ENCODE measurements around the gene AMBRA1.
"Not testable (repeated sequence)": the region's sequence is repeated elsewhere in the genome, so short reads cannot be mapped to it uniquely, and the experiment has no call there.

AMBRA1 gene

GRCh38 chr11:46382646-46383403 lies 211.0 kb downstream of the AMBRA1 start:
- Histone ChIP-seq H3K4me1 (peaks cover 43% of the 10 kb centered on the region), H3K27me3 (peaks cover 28% of the 10 kb centered on the region), H4K20me1 (peaks cover 50% of the 10 kb centered on the region), H3K9ac (peak overlapping the region; percentile 91), H3K4me3 (peak overlapping the region; percentile 73), H3K36me3 (peaks cover 25% of the 10 kb centered on the region), H3K27ac (peak overlapping the region; percentile 87), H3K9me3 (no peaks in the 10 kb centered on the region), H3K4me2 (peak overlapping the region; percentile 94)
- no peak for TF ChIP-seq Cebpa-rat (IDR thresholded peaks at IDR 0.05)

- Histone ChIP-seq H4K20me1 (peaks cover 46% of the 10 kb centered on the region), H3K27ac (peak overlapping the region; percentile 87)
These were observed 211.8 kb downstream of the AMBRA1 start for GRCh38 chr11:46381819-46382645.

GRCh38 chr11:46381048-46381818 lies 212.6 kb downstream of the AMBRA1 start, which contains the start of gene MDK:
MDK (plus strand) TSS chr11:46381669; CDS start chr11:46382058, 389 bp downstream.
- Histone ChIP-seq H3K4me2 (peak within 1 kb of the TSS; percentile 95), H3K27ac (peak within 1 kb of the TSS; percentile 90), H4K20me1 (peaks cover 51% of the 10 kb centered on the region), H3K9me3 (no peaks in the 10 kb centered on the region), H3K36me3 (peaks cover 41% of the 10 kb centered on the region), H3K9ac (peak within 1 kb of the TSS; percentile 91), H3K4me1 (peaks cover 40% of the 10 kb centered on the region), H3K27me3 (peaks cover 12% of the 10 kb centered on the region), H3K4me3 (peak within 1 kb of the TSS; percentile 73)
- TF ChIP-seq Cebpa-rat (IDR thresholded peaks at IDR 0.05): no peak

More at GRCh38 chr11:46381819-46382645, 211.8 kb downstream of the AMBRA1 start:
- peak overlapping the region; percentile 91 for H3K9ac ChIP-seq
- H3K4me3 ChIP-seq: peak overlapping the region; percentile 73
- H3K9me3 ChIP-seq: no peaks in the 10 kb centered on the region
- peaks cover 20% of the 10 kb centered on the region for H3K27me3 ChIP-seq
- peaks cover 40% of the 10 kb centered on the region for H3K4me1 ChIP-seq
- H3K4me2 ChIP-seq: peak overlapping the region; percentile 94
- peaks cover 33% of the 10 kb centered on the region for H3K36me3 ChIP-seq
- no peak for TF ChIP-seq Cebpa-rat (IDR thresholded peaks at IDR 0.05)

- Histone ChIP-seq H3K4me3 (peak overlapping the region; percentile 73), H4K20me1 (peaks cover 55% of the 10 kb centered on the region), H3K4me1 (peaks cover 40% of the 10 kb centered on the region), H3K9ac (peak overlapping the region; percentile 90), H3K9me3 (no peaks in the 10 kb centered on the region), H3K27ac (peak overlapping the region; percentile 90), H3K36me3 (peaks cover 49% of the 10 kb centered on the region), H3K4me2 (peak overlapping the region; percentile 95), H3K27me3 (peaks cover 5% of the 10 kb centered on the region; the same call in 1 of the 2 replicates)
- no peak for TF ChIP-seq Cebpa-rat (IDR thresholded peaks at IDR 0.05)
These were observed 213.3 kb downstream of the AMBRA1 start for GRCh38 chr11:46380340-46381047.

- Histone ChIP-seq H3K4me3 (peak overlapping the region; percentile 73), H3K4me1 (peaks cover 40% of the 10 kb centered on the region), H3K27ac (peak overlapping the region; percentile 90), H3K36me3 (peaks cover 57% of the 10 kb centered on the region), H3K4me2 (peak overlapping the region; percentile 95), H4K20me1 (peaks cover 55% of the 10 kb centered on the region), H3K9ac (peak overlapping the region; percentile 90; the same call in 1 of the 2 replicates)
- not testable (repeated sequence) for H3K27me3 ChIP-seq, H3K9me3 ChIP-seq
These were observed 214.1 kb downstream of the AMBRA1 start for GRCh38 chr11:46379482-46380293.

- Histone ChIP-seq H3K4me3 (peak overlapping the region; percentile 11; the same call in 1 of the 2 replicates), H4K20me1 (peaks cover 53% of the 10 kb centered on the region), H3K27ac (peak overlapping the region; percentile 90), H3K9me3 (no peaks in the 10 kb centered on the region), H3K4me2 (peak overlapping the region; percentile 95), H3K4me1 (peaks cover 40% of the 10 kb centered on the region), H3K9ac (no peak overlapping the region; the same call in 1 of the 2 replicates), H3K36me3 (peaks cover 61% of the 10 kb centered on the region), H3K27me3 (no peaks in the 10 kb centered on the region)
- no peak for TF ChIP-seq Cebpa-rat (IDR thresholded peaks at IDR 0.05)
These were observed 214.9 kb downstream of the AMBRA1 start for GRCh38 chr11:46378811-46379481.

- no peak overlapping the region for H3K4me3 ChIP-seq
- no peaks in the 10 kb centered on the region for H3K9me3 ChIP-seq
- peaks cover 61% of the 10 kb centered on the region for H3K36me3 ChIP-seq
- H3K4me2 ChIP-seq: peak overlapping the region; percentile 95
- peaks cover 38% of the 10 kb centered on the region for H3K4me1 ChIP-seq
- H3K27ac ChIP-seq: no peak overlapping the region
- no peak overlapping the region for H3K9ac ChIP-seq
- H4K20me1 ChIP-seq: peaks cover 50% of the 10 kb centered on the region
- no peaks in the 10 kb centered on the region for H3K27me3 ChIP-seq
- no peak for TF ChIP-seq Cebpa-rat (IDR thresholded peaks at IDR 0.05)
These were observed 215.5 kb downstream of the AMBRA1 start for GRCh38 chr11:46378296-46378695.

- no peaks in the 10 kb centered on the region for H3K27me3 ChIP-seq
- no peak overlapping the region for H3K4me3 ChIP-seq
- no peak overlapping the region for H3K4me2 ChIP-seq
- TF ChIP-seq Cebpa-rat (IDR thresholded peaks at IDR 0.05): no peak
- peaks cover 61% of the 10 kb centered on the region for H3K36me3 ChIP-seq
- H3K9me3 ChIP-seq: no peaks in the 10 kb centered on the region
- no peak overlapping the region for H3K27ac ChIP-seq
- no peak overlapping the region for H3K9ac ChIP-seq
- peaks cover 34% of the 10 kb centered on the region for H3K4me1 ChIP-seq
- H4K20me1 ChIP-seq: peaks cover 45% of the 10 kb centered on the region
These were observed 216.0 kb downstream of the AMBRA1 start for GRCh38 chr11:46377831-46378230.
